ENCODE data around the gene MIER3. TPM values are rescaled to one million over a fixed set of nuclear protein-coding genes. Genes with fewer than 3 reads are reported as not detected.

MIER3 gene
- total RNA-seq, 1 experiment from 2014 or later = 44.8 TPM

DNA sequence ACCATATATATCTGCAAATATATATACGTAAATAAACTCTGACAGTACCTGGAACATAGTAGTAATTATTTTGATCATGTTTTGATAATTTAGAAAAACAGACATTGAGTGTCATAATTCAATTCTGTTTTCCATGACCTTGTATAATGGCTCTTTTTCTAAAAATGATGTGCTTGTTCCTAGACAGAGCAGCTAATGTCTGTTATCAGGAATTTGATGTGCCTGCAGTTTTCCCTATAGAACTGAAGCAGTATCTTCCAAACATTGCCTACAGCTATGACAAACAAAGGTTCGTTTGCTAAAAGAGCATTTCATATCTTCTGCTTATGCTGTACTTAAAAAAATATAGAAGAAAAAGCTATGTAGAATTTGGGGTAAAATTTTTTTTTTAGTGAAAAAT is 37.2 kb downstream of the MIER3 start:
- Histone ChIP-seq H3K4me2 (ENCODE audit: insufficient read depth, insufficient read length, low read length) (no peak overlapping the region), H3T11ph (ENCODE audit: low read length) (no peak overlapping the region), H3K27ac (ENCODE audit: insufficient read length, low read depth, low read length) (no peak overlapping the region), H3K27me3 (ENCODE audit: insufficient read depth, low read length) (no peaks in the 10 kb centered on the region), H3K9ac (ENCODE audit: extremely low read depth, insufficient read length, low read length) (no peak overlapping the region), H4K20me1 (ENCODE audit: control insufficient read depth, insufficient read depth, insufficient read length) (no peaks in the 10 kb centered on the region), H4K5ac (ENCODE audit: insufficient read length, low read depth, low read length) (no peak overlapping the region), H3K79me2 (ENCODE audit: insufficient read depth, low read length) (no peaks in the 10 kb centered on the region), H3K9me3 (ENCODE audit: control insufficient read depth, low read depth, low read length) (no peaks in the 10 kb centered on the region), H2BK120ac (ENCODE audit: low read depth, low read length, poor library complexity, severe bottlenecking) (no peak overlapping the region), H3K4me1 (ENCODE audit: insufficient read depth, low read length) (no peaks in the 10 kb centered on the region; the same call in 1 of the 2 replicates), H4K8ac (replicated peaks; ENCODE audit: insufficient read length, low read depth, low read length) (no peak overlapping the region), H3K14ac (ENCODE audit: insufficient read depth, low read length) (no peak overlapping the region), H2AK5ac (ENCODE audit: insufficient read length, low read length) (no peak overlapping the region), H3K56ac (ENCODE audit: insufficient read length, low read depth, low read length) (no peak overlapping the region), H2AFZ (ENCODE audit: low read length) (no peak overlapping the region), H3K79me1 (ENCODE audit: insufficient read depth, low read depth, low read length, poor library complexity, severe bottlenecking) (no peaks in the 10 kb centered on the region), H3K23me2 (ENCODE audit: insufficient read length, low read depth, low read length, poor library complexity, severe bottlenecking) (no peaks in the 10 kb centered on the region), H3K23ac (ENCODE audit: insufficient read length, low read depth, low read length) (no peak overlapping the region), H3K18ac (ENCODE audit: insufficient read length, low read depth, low read length) (no peak overlapping the region), H4K91ac (ENCODE audit: insufficient read length, low read depth, low read length) (no peak overlapping the region), H2BK12ac (ENCODE audit: insufficient read length, low read depth, low read length) (no peak overlapping the region), H2BK15ac (ENCODE audit: low read depth, low read length) (no peak overlapping the region), H3K4ac (ENCODE audit: low read depth, low read length) (no peak overlapping the region), H2BK5ac (ENCODE audit: insufficient read length, low read length) (no peak overlapping the region), H2BK20ac (ENCODE audit: low read depth, low read length, poor library complexity, severe bottlenecking) (no peak overlapping the region)
- TF ChIP-seq, protein P1, sequence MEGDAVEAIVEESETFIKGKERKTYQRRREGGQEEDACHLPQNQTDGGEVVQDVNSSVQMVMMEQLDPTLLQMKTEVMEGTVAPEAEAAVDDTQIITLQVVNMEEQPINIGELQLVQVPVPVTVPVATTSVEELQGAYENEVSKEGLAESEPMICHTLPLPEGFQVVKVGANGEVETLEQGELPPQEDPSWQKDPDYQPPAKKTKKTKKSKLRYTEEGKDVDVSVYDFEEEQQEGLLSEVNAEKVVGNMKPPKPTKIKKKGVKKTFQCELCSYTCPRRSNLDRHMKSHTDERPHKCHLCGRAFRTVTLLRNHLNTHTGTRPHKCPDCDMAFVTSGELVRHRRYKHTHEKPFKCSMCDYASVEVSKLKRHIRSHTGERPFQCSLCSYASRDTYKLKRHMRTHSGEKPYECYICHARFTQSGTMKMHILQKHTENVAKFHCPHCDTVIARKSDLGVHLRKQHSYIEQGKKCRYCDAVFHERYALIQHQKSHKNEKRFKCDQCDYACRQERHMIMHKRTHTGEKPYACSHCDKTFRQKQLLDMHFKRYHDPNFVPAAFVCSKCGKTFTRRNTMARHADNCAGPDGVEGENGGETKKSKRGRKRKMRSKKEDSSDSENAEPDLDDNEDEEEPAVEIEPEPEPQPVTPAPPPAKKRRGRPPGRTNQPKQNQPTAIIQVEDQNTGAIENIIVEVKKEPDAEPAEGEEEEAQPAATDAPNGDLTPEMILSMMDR (conservative IDR thresholded peaks at IDR 0.05) = no peak
- H3K4me3 Mint-ChIP-seq = no peak overlapping the region
- H3K27ac Mint-ChIP-seq = no peak overlapping the region
- H3K27me3 Mint-ChIP-seq (ENCODE audit: low read depth) = no peaks in the 10 kb centered on the region
- no CpG with 5 or more reads among the region's 2 CpGs for WGBS (ENCODE audit: extremely low coverage, insufficient read length, low lambda C conversion rate)
- H3K36me3 Mint-ChIP-seq (ENCODE audit: insufficient read depth in 1 of 3, low read depth in 3 of 3) = peaks cover 9 to 17% (median 14%) of the 10 kb centered on the region in 3 experiments
- peaks cover 20 to 21% of the 10 kb centered on the region in 2 experiments for H3K4me1 Mint-ChIP-seq
- DNase-seq = no peak
- H3K9me3 Mint-ChIP-seq = no peaks in the 10 kb centered on the region

Measured in H9 (cell line).